ENCODE data around the gene PPFIA1.

DNA sequence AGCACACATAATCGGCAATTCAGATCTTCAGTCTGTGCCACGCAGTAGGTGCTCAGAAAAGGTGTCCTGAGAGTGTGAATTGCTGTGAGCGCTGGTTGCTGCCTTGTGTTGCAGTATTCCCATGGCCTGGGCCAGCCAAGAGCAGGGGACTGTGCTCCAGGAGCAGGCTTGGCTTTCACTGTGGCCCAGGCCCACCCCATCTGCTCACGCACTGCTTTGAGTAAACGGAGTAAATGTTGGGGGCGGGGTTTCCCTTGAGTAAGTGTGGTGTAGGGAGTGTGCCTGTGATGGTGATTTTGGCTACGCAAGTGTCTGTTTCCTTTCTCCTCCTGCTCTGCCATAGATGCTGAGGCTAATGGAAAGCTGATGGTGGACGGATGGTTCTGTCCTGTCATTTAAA is 130.2 kb downstream of the PPFIA1 start:
- no peak for TF ChIP-seq POLR2A (IDR thresholded peaks at IDR 0.05; ENCODE audit: low read length)
- TF ChIP-seq GATA1 (IDR thresholded peaks at IDR 0.05; ENCODE audit: low read depth, low read length): no peak
